Thyroid gland (tissue), 4 donors: ENCODE measurements around the gene BMPR1B. TPM values are rescaled to one million over a fixed set of nuclear protein-coding genes. Genes with fewer than 3 reads are reported as not detected.
A peak's percentile ranks its signal among the peaks of the same experiment; 100 is the strongest.
"Not testable (repeated sequence)": the region's sequence is repeated elsewhere in the genome, so short reads cannot be mapped to it uniquely, and the experiment has no call there.

Experiments used
- DNase-seq, 2 donors: peaks; one replicate each; pipeline ENCODE4 v3.0.0-alpha.2; 2019
- H3K27ac ChIP-seq, 3 donors: fragments of 200-600 bp; sonication (generic); 1 replicate in 2 of 3; 2 replicates in 1 of 3; pipeline ENCODE4 v1.5.1; 2016 to 2019; ENCODE audit warnings: mild to moderate bottlenecking in 1 of 3, moderate library complexity in 1 of 3
- H3K27me3 ChIP-seq: fragments of 200-600 bp; sonication (generic); one replicate; pipeline ENCODE4 v1.5.1; 2019
- H3K36me3 ChIP-seq, 2 donors: fragments of 200-600 bp; sonication (generic); one replicate each; pipeline ENCODE4 v1.5.1; 2016 to 2019
- H3K4me1 ChIP-seq, 2 donors: fragments of 200-600 bp; sonication (generic); one replicate each; pipeline ENCODE4 v1.5.1; 2017 to 2019
- H3K4me3 ChIP-seq, 3 donors: fragments of 200-600 bp; sonication (generic); replicated peaks in 1 of 3; 1 replicate in 2 of 3; 2 replicates in 1 of 3; pipeline ENCODE4 v1.5.1; 2016; ENCODE audit warnings: mild to moderate bottlenecking in 1 of 3
- H3K9me3 ChIP-seq: fragments of 200-600 bp; sonication (generic); one replicate; pipeline ENCODE4 v1.5.1; 2017
- POLR2A ChIP-seq, 2 donors: fragments of 450-650 bp; IDR thresholded peaks; one replicate each; pipeline ENCODE4 v1.6.1; 2017; ENCODE audit warnings: antibody characterized with exemption in 2 of 2, mild to moderate bottlenecking in 2 of 2, moderate library complexity in 1 of 2
- WGBS, 2 donors: methylation state at CpG; one replicate each; pipeline ENCODE4 v1.1.5; 2017; 5-methylcytosine and 5-hydroxymethylcytosine counted together
- intact Hi-C: fragments of 100-400 bp; cut with DNase I; formaldehyde crosslinking; loops from one replicate; pipeline ENCODE4 v1.15.1; 2023
- total RNA-seq, 4 donors: library from RNA; depleted of rRNA; stranded (reverse); fragments of >200 nt; gene quantifications; one replicate each; pipeline ENCODE4 v1.2.3, GENCODE V29; 2016
- TF ChIP-seq, protein P1 (sequence below), 6 experiments: fragments of 200-600 bp in 3 of 6; fragments of 450-650 bp in 3 of 6; sonication (generic) in 3 of 6; IDR thresholded peaks; one replicate each; pipeline ENCODE4 v1.5.1; 2016 to 2019; ENCODE audit warnings: antibody characterized with exemption in 6 of 6, mild to moderate bottlenecking in 2 of 6, inconsistent platforms in 1 of 6, moderate library complexity in 1 of 6

The BMPR1B gene
- total RNA-seq, 4 donors from 2014 or later = 0.49 to 0.89 (median 0.76) TPM

DNA sequence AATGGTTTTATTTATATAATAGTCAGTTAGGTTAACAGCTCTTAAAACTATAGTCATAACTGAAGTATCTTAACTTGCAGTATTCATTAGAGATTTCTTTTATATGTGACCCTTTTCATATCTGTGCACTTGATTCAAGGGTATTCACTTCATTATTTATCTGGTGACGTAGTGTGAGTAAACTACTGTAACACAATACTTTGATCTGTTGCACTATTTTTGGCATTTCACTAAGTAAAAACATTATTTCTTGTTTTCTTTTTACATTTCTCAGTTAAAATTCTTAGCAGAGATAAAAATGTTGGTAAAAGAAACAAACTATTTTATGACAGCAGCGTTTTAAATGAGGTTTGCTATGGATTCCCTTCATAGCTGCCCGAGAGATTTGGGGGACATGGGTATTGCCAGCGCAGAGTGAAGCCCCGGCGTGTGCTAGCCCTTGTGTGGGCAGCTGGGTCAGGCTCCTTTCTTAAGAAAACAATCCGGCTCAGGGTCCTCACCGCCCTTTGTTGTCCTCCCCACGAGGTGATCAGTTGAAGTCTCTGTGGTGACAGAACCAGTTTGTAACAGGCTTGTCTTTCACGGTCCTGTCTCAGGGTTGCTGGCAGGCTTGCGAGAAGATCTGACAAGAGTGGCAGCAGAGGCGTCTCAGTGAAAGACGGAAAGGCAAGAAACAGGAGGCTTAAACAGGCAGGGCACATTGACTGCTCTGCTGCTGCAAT is 293.4 kb downstream of the BMPR1B start:
- WGBS, 2 donors = 32 to 45% methylated on average over 13 of the region's 13 CpGs
- Histone ChIP-seq H3K4me3 (no peak overlapping the region), H3K27me3 (no peaks in the 10 kb centered on the region), H3K9me3 (no peaks in the 10 kb centered on the region), H3K27ac (no peak overlapping the region), H3K36me3 (no peaks in the 10 kb centered on the region), H3K4me1 (no peaks in the 10 kb centered on the region)
- intact Hi-C loops = no loop called here
- peak; percentile 5 to 12 for DNase-seq
- TF ChIP-seq POLR2A (IDR thresholded peaks at IDR 0.05) = no peak
- TF ChIP-seq, protein P1, sequence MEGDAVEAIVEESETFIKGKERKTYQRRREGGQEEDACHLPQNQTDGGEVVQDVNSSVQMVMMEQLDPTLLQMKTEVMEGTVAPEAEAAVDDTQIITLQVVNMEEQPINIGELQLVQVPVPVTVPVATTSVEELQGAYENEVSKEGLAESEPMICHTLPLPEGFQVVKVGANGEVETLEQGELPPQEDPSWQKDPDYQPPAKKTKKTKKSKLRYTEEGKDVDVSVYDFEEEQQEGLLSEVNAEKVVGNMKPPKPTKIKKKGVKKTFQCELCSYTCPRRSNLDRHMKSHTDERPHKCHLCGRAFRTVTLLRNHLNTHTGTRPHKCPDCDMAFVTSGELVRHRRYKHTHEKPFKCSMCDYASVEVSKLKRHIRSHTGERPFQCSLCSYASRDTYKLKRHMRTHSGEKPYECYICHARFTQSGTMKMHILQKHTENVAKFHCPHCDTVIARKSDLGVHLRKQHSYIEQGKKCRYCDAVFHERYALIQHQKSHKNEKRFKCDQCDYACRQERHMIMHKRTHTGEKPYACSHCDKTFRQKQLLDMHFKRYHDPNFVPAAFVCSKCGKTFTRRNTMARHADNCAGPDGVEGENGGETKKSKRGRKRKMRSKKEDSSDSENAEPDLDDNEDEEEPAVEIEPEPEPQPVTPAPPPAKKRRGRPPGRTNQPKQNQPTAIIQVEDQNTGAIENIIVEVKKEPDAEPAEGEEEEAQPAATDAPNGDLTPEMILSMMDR (IDR thresholded peaks at IDR 0.05) = no peak

DNA sequence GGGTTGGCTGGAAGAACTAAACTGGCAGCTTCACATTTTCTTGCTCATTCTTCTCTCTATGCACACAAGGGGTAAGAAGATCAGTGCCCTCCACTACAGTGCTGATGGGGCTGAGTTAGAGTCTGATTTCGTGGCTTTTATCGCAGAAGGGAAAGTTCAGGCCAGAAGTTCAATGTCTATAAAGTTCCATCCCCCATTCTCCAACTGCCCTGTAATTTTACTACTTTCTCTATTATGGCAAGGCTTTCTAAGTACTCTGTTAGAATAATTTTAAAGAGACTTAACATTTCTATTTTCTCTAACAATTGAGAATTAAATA is 293.9 kb downstream of the BMPR1B start:
- Histone ChIP-seq H3K27ac (no peak overlapping the region), H3K4me1 (no peaks in the 10 kb centered on the region), H3K27me3 (no peaks in the 10 kb centered on the region), H3K36me3 (no peaks in the 10 kb centered on the region), H3K4me3 (no peak overlapping the region), H3K9me3 (no peaks in the 10 kb centered on the region)
- TF ChIP-seq, protein P1 (IDR thresholded peaks at IDR 0.05) = no peak
- no peak for TF ChIP-seq POLR2A (IDR thresholded peaks at IDR 0.05)
- DNase-seq = no peak
- 73 to 78% methylated on average over 2 of the region's 2 CpGs for WGBS, 2 donors
- intact Hi-C loops = no loop called here

DNA sequence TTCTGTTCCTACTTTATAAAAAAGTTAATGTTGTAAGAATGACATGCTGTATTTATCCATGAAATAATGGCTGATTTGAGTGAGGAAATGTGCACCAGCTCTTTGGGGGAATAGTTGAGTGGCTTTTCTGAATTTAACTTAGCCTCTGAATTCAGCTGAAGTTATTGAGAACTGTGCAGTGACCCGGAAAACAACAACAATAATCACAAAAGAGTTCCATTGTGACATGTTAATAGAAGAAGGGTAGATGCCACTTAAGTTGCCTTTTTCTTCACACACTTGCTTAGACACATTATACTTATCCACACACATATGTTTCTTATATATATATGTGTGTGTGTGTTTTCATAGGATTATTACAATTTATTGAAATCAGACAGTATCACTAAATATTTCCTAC is 301.2 kb downstream of the BMPR1B start:
- H3K36me3 ChIP-seq = no peaks in the 10 kb centered on the region
- DNase-seq = no peak
- no peaks in the 10 kb centered on the region for H3K4me1 ChIP-seq
- no peak overlapping the region for H3K27ac ChIP-seq
- WGBS, 2 donors = 78 to 86% methylated on average over 1 of the region's 1 CpG
- TF ChIP-seq, protein P1 (IDR thresholded peaks at IDR 0.05) = no peak
- TF ChIP-seq POLR2A (IDR thresholded peaks at IDR 0.05) = no peak
- intact Hi-C loops = no loop called here
- H3K9me3 ChIP-seq = no peaks in the 10 kb centered on the region
- H3K27me3 ChIP-seq = no peaks in the 10 kb centered on the region
- H3K4me3 ChIP-seq = no peak overlapping the region

DNA sequence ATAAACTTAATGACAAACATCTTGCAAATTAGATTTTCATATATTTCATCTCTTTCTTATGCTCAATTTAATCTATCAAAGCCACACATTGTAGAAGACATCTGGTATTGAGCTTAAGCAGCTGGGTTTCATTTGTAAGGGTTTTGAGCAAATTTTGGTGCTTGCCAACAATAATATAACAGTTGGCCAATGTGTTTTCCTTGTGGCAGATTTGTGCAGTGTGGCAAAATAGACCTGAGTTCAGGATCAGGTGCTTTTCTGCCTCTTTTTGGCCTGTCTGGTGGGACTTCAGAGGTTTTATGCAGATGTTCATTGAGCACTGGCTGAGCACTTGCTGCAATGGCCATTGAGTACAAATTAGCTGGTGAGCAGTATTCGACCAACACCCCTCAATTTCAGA is 301.9 kb downstream of the BMPR1B start:
- Histone ChIP-seq H3K4me3 (no peak overlapping the region), H3K27me3 (no peaks in the 10 kb centered on the region), H3K4me1 (no peaks in the 10 kb centered on the region), H3K36me3 (no peaks in the 10 kb centered on the region), H3K9me3 (no peaks in the 10 kb centered on the region), H3K27ac (no peak overlapping the region)
- WGBS, 2 donors = 81 to 87% methylated on average over 1 of the region's 1 CpG
- DNase-seq = no peak
- intact Hi-C loops = no loop called here
- TF ChIP-seq, protein P1 (IDR thresholded peaks at IDR 0.05) = no peak
- TF ChIP-seq POLR2A (IDR thresholded peaks at IDR 0.05) = no peak

DNA sequence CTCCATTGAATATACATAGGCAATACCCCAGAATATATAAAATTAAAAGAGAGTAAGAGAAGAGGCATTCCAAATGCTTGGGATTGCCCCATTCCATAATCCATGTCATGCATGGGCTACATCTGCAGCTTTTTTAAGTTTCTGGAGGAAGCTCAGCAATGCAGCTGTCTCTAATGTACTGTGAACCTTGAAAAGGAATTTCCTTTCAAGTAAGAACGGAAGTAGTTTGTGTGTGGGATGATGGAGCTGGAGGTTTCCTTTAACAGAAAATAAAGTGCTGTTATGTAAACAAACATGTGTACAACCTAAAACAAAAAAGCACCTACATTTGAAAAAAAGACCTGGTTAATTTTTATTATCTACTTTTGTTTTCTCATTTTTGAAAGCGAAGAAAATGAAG is 303.5 kb downstream of the BMPR1B start:
- Histone ChIP-seq H3K27me3 (no peaks in the 10 kb centered on the region), H3K36me3 (no peaks in the 10 kb centered on the region), H3K4me1 (no peaks in the 10 kb centered on the region), H3K27ac (no peak overlapping the region), H3K4me3 (no peak overlapping the region), H3K9me3 (no peaks in the 10 kb centered on the region)
- 71 to 77% methylated on average over 2 of the region's 2 CpGs for WGBS, 2 donors
- no peak for TF ChIP-seq POLR2A (IDR thresholded peaks at IDR 0.05)
- TF ChIP-seq, protein P1 (IDR thresholded peaks at IDR 0.05) = no peak
- intact Hi-C loops = no loop called here
- no peak for DNase-seq

DNA sequence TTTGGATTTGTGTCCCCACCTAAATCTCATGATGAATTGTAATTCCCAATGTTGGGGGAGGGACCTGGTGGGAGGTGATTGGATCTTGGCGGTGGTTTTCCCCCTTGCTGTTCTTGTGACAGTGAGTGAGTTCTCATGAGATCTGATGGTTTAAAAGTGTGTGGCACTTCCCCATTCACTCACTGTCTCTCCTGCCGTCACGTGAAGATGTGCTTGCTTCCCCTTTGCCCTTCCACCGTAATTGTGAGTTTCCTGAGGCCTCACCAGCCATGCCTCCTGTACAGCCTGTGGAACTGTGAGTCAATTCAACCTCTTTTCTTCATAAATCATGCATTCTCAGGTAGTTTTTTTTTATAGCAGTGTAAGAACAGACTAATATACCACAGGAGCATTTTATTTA is 304.0 kb downstream of the BMPR1B start:
- DNase-seq, H3K9me3 ChIP-seq, H3K4me1 ChIP-seq, H3K36me3 ChIP-seq, intact Hi-C loops, H3K4me3 ChIP-seq, H3K27me3 ChIP-seq, H3K27ac ChIP-seq: not testable (repeated sequence)
- 70 to 79% methylated on average over 4 of the region's 4 CpGs for WGBS, 2 donors
